SK-N-MC (cell line): ENCODE data around the gene LOXL1.
"Not testable (repeated sequence)": the region's sequence is repeated elsewhere in the genome, so short reads cannot be mapped to it uniquely, and the experiment has no call there.

Source experiments
- EZH2 ChIP-seq: fragments of 200-600 bp; sonication (generic); IDR thresholded peaks from one replicate; pipeline ENCODE4 v1.6.1; 2017; ENCODE audit warnings: antibody characterized with exemption
- POLR2AphosphoS5 ChIP-seq: IDR thresholded peaks from 2 replicates; pipeline ENCODE4 v1.6.1; 2012; ENCODE audit warnings: mild to moderate bottlenecking, low read depth, low read length, borderline replicate concordance

GRCh38 chr15:73975440-73976125 lies 49.3 kb downstream of the LOXL1 start:
- not testable (repeated sequence) for TF ChIP-seq POLR2AphosphoS5, EZH2
